GM23338 (cell line): ENCODE measurements around the gene DMRTC2. TPM values are rescaled to one million over a fixed set of nuclear protein-coding genes. Genes with fewer than 3 reads are reported as not detected.

Experiments
- ATAC-seq: fragments of 200-7000 bp; cut with Tn5 transposase; 3 replicates; pipeline ENCODE4 v1.9.1; 2020
- DNase-seq: peaks from one replicate; pipeline ENCODE4 v3.0.0-alpha.2; 2015; ENCODE audit warnings: low spot score
- H2AFZ ChIP-seq: fragments of 200-600 bp; sonication (generic); 2 replicates; pipeline ENCODE4 v1.8.0; 2016; ENCODE audit warnings: antibody characterized with exemption, mild to moderate bottlenecking, moderate library complexity
- H3F3A ChIP-seq: fragments of 200-600 bp; sonication (generic); replicated peaks from 2 replicates; pipeline ENCODE4 v1.8.0; 2017; ENCODE audit warnings: antibody characterized with exemption, mixed run types, low read depth
- H3K27ac ChIP-seq: fragments of 200-600 bp; sonication (generic); 2 replicates; pipeline ENCODE4 v1.6.1; 2016; ENCODE audit warnings: low read depth
- H3K27me3 ChIP-seq: fragments of 200-600 bp; sonication (generic); 2 replicates; pipeline ENCODE4 v1.8.0; 2016; ENCODE audit warnings: mild to moderate bottlenecking, mixed run types, moderate library complexity; ENCODE audit not compliant: insufficient read depth
- H3K36me3 ChIP-seq: fragments of 200-600 bp; sonication (generic); 2 replicates; pipeline ENCODE4 v1.8.0; 2016; ENCODE audit warnings: mild to moderate bottlenecking; ENCODE audit not compliant: insufficient read depth
- H3K4me1 ChIP-seq: fragments of 200-600 bp; sonication (generic); 2 replicates; pipeline ENCODE4 v1.8.0; 2016; ENCODE audit warnings: mild to moderate bottlenecking, moderate library complexity; ENCODE audit not compliant: insufficient read depth
- H3K4me2 ChIP-seq: fragments of 200-600 bp; sonication (generic); 2 replicates; pipeline ENCODE4 v1.7.1; 2017; ENCODE audit warnings: mixed run types
- H3K4me3 ChIP-seq: fragments of 200-600 bp; sonication (generic); 2 replicates; pipeline ENCODE4 v1.6.1; 2016; ENCODE audit warnings: mixed run types
- H3K79me2 ChIP-seq: fragments of 200-600 bp; sonication (generic); replicated peaks from 2 replicates; pipeline ENCODE4 v1.8.0; 2017; ENCODE audit warnings: mild to moderate bottlenecking; ENCODE audit not compliant: insufficient read depth
- H3K9me2 ChIP-seq: fragments of 200-600 bp; sonication (generic); 2 replicates; pipeline ENCODE4 v1.8.0; 2017; ENCODE audit not compliant: insufficient read depth
- H4K20me1 ChIP-seq: fragments of 200-600 bp; sonication (generic); replicated peaks from 2 replicates; pipeline ENCODE4 v1.8.0; 2017; ENCODE audit warnings: mild to moderate bottlenecking; ENCODE audit not compliant: insufficient read depth
- H3K27ac Mint-ChIP-seq: 2 replicates; pipeline ENCODE4 v1.8.0; 2020; ENCODE audit warnings: inconsistent platforms, mild to moderate bottlenecking, moderate library complexity, mixed read lengths
- H3K27me3 Mint-ChIP-seq: 3 replicates; pipeline ENCODE4 v1.8.0; 2022; ENCODE audit warnings: low read depth, mild to moderate bottlenecking, moderate library complexity, mixed read lengths, inconsistent platforms; ENCODE audit not compliant: insufficient read depth, poor library complexity
- H3K36me3 Mint-ChIP-seq: 3 replicates; pipeline ENCODE4 v1.8.0; 2021; ENCODE audit warnings: low read depth, mild to moderate bottlenecking, inconsistent platforms, moderate library complexity, mixed read lengths
- H3K4me1 Mint-ChIP-seq: 3 replicates; pipeline ENCODE4 v1.8.0; 2020; ENCODE audit warnings: mild to moderate bottlenecking, inconsistent platforms, mixed read lengths
- H3K4me3 Mint-ChIP-seq: 3 replicates; pipeline ENCODE4 v1.8.0; 2021; ENCODE audit warnings: moderate library complexity, mild to moderate bottlenecking, inconsistent platforms, mixed read lengths
- H3K9me3 Mint-ChIP-seq: 3 replicates; pipeline ENCODE4 v1.8.0; 2020; ENCODE audit warnings: moderate library complexity, mild to moderate bottlenecking, inconsistent platforms, mixed read lengths
- EZH2 ChIP-seq: fragments of 200-600 bp; sonication (generic); IDR thresholded peaks from one replicate; pipeline ENCODE4 v1.8.0; 2017; ENCODE audit warnings: antibody characterized with exemption, mild to moderate bottlenecking, low read depth; ENCODE audit not compliant: unreplicated experiment
- EZH2phosphoT487 ChIP-seq: fragments of 200-600 bp; sonication (generic); IDR thresholded peaks from one replicate; pipeline ENCODE4 v1.8.1; 2018; ENCODE audit warnings: antibody characterized with exemption; ENCODE audit not compliant: unreplicated experiment
- JUNB ChIP-seq: IDR thresholded peaks from one replicate; pipeline ENCODE4 v1.6.1; 2016; ENCODE audit warnings: antibody characterized with exemption; ENCODE audit not compliant: unreplicated experiment
- NANOG ChIP-seq: IDR thresholded peaks from 2 replicates; pipeline ENCODE4 v1.6.1; 2016; ENCODE audit warnings: antibody characterized with exemption, borderline replicate concordance
- POLR2AphosphoS5 ChIP-seq: IDR thresholded peaks from 2 replicates; pipeline ENCODE4 v1.6.1; 2016; ENCODE audit warnings: antibody characterized with exemption, low read depth
- STAT1 ChIP-seq: IDR thresholded peaks from one replicate; pipeline ENCODE4 v1.6.1; 2016; ENCODE audit warnings: antibody characterized with exemption; ENCODE audit not compliant: unreplicated experiment
- ZNF114 ChIP-seq: fragments of 250-450 bp; sonication (Bioruptor Pico); IDR thresholded peaks from 2 replicates; pipeline ENCODE4 v1.5.0; 2020; ENCODE audit warnings: mild to moderate bottlenecking, moderate library complexity
- ZNF331 ChIP-seq: fragments of 250-450 bp; sonication (Bioruptor Pico); IDR thresholded peaks from 2 replicates; pipeline ENCODE4 v1.5.0; 2020; ENCODE audit warnings: low read depth, mild to moderate bottlenecking, moderate library complexity
- polyA plus RNA-seq: library from polyadenylated mRNA; unstranded; fragments of >200 nt; fragmentation: Nextera tagmentation; extraction: Ambion mirVana; gene quantifications from 2 replicates; pipeline ENCODE4 v1.2.1, GENCODE V29; 2016
- total RNA-seq: library from RNA; depleted of rRNA; stranded (reverse); fragments of >200 nt; shearing (Covaris generic); gene quantifications from 2 replicates; pipeline ENCODE4 v1.2.3, GENCODE V29; 2014
- TF ChIP-seq, protein P1 (sequence below), 2 experiments: fragments of 200-600 bp in 1 of 2; sonication (generic) in 1 of 2; conservative IDR thresholded peaks; 2 replicates each; pipeline versions ENCODE4 v1.5.1 to v1.6.1; 2016 to 2017; ENCODE audit warnings: antibody characterized with exemption in 2 of 2, low read depth in 2 of 2, mild to moderate bottlenecking in 2 of 2, moderate library complexity in 1 of 2
- TF ChIP-seq, protein P2 (sequence below): IDR thresholded peaks from 2 replicates; pipeline ENCODE4 v1.6.1; 2016; ENCODE audit warnings: antibody characterized with exemption
- TF ChIP-seq, protein P3 (sequence below): fragments of 250-450 bp; sonication (Bioruptor Pico); IDR thresholded peaks from 2 replicates; pipeline ENCODE4 v1.5.0; 2020; ENCODE audit warnings: mild to moderate bottlenecking, moderate library complexity

DMRTC2 gene
- total and polyA plus RNA-seq, 2 experiments from 2014 or later, result 0.21 TPM; not detected in 1

DNA sequence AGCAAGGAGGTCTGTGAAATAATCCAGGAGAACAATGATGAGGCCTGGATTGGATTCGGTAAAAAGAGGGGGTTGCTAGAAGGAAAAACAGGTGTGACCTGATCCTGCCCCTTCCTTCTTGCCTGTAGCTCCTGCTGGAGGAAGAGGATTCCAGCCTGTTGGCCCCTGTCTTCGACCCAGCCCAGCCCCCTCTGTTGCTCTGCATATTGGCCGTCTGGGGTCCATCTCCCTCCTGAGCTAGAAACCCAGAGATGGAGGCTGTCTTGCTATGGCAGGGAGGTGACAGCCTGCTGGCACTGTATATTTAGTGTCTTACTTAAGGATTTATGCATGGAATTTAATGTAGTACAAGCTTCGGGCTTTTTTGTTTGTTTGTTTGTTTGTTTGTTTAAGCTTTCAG, 6.6 kb downstream of the DMRTC2 start:
- peaks cover 12% of the 10 kb centered on the region for H3K4me1 Mint-ChIP-seq
- H3K36me3 Mint-ChIP-seq, result no peaks in the 10 kb centered on the region
- Histone ChIP-seq H3K79me2 (no peaks in the 10 kb centered on the region), H3K36me3 (no peaks in the 10 kb centered on the region), H3K4me1 (peaks cover 12% of the 10 kb centered on the region; the same call in 1 of the 2 replicates), H3K27me3 (no peaks in the 10 kb centered on the region), H3K9me2 (no peaks in the 10 kb centered on the region), H2AFZ (peak overlapping the region; percentile 69), H3F3A (no peaks in the 10 kb centered on the region), H3K27ac (no peak overlapping the region), H3K4me2 (peak overlapping the region; percentile 60), H3K4me3 (no peak overlapping the region), H4K20me1 (no peaks in the 10 kb centered on the region)
- TF ChIP-seq NANOG (no peak), EZH2phosphoT487 (no peak), EZH2 (no peak), JUNB (no peak), STAT1 (no peak), ZNF331 (CRISPR knock-in tag) (no peak), POLR2AphosphoS5 (no peak), ZNF114 (CRISPR knock-in tag) (no peak)
- TF ChIP-seq, protein P1, sequence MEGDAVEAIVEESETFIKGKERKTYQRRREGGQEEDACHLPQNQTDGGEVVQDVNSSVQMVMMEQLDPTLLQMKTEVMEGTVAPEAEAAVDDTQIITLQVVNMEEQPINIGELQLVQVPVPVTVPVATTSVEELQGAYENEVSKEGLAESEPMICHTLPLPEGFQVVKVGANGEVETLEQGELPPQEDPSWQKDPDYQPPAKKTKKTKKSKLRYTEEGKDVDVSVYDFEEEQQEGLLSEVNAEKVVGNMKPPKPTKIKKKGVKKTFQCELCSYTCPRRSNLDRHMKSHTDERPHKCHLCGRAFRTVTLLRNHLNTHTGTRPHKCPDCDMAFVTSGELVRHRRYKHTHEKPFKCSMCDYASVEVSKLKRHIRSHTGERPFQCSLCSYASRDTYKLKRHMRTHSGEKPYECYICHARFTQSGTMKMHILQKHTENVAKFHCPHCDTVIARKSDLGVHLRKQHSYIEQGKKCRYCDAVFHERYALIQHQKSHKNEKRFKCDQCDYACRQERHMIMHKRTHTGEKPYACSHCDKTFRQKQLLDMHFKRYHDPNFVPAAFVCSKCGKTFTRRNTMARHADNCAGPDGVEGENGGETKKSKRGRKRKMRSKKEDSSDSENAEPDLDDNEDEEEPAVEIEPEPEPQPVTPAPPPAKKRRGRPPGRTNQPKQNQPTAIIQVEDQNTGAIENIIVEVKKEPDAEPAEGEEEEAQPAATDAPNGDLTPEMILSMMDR (conservative IDR thresholded peaks at IDR 0.05; ENCODE audit: low read depth in 2 of 2), result no peak
- TF ChIP-seq, protein P2, sequence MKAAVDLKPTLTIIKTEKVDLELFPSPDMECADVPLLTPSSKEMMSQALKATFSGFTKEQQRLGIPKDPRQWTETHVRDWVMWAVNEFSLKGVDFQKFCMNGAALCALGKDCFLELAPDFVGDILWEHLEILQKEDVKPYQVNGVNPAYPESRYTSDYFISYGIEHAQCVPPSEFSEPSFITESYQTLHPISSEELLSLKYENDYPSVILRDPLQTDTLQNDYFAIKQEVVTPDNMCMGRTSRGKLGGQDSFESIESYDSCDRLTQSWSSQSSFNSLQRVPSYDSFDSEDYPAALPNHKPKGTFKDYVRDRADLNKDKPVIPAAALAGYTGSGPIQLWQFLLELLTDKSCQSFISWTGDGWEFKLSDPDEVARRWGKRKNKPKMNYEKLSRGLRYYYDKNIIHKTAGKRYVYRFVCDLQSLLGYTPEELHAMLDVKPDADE, result no peak
- TF ChIP-seq, protein P3, sequence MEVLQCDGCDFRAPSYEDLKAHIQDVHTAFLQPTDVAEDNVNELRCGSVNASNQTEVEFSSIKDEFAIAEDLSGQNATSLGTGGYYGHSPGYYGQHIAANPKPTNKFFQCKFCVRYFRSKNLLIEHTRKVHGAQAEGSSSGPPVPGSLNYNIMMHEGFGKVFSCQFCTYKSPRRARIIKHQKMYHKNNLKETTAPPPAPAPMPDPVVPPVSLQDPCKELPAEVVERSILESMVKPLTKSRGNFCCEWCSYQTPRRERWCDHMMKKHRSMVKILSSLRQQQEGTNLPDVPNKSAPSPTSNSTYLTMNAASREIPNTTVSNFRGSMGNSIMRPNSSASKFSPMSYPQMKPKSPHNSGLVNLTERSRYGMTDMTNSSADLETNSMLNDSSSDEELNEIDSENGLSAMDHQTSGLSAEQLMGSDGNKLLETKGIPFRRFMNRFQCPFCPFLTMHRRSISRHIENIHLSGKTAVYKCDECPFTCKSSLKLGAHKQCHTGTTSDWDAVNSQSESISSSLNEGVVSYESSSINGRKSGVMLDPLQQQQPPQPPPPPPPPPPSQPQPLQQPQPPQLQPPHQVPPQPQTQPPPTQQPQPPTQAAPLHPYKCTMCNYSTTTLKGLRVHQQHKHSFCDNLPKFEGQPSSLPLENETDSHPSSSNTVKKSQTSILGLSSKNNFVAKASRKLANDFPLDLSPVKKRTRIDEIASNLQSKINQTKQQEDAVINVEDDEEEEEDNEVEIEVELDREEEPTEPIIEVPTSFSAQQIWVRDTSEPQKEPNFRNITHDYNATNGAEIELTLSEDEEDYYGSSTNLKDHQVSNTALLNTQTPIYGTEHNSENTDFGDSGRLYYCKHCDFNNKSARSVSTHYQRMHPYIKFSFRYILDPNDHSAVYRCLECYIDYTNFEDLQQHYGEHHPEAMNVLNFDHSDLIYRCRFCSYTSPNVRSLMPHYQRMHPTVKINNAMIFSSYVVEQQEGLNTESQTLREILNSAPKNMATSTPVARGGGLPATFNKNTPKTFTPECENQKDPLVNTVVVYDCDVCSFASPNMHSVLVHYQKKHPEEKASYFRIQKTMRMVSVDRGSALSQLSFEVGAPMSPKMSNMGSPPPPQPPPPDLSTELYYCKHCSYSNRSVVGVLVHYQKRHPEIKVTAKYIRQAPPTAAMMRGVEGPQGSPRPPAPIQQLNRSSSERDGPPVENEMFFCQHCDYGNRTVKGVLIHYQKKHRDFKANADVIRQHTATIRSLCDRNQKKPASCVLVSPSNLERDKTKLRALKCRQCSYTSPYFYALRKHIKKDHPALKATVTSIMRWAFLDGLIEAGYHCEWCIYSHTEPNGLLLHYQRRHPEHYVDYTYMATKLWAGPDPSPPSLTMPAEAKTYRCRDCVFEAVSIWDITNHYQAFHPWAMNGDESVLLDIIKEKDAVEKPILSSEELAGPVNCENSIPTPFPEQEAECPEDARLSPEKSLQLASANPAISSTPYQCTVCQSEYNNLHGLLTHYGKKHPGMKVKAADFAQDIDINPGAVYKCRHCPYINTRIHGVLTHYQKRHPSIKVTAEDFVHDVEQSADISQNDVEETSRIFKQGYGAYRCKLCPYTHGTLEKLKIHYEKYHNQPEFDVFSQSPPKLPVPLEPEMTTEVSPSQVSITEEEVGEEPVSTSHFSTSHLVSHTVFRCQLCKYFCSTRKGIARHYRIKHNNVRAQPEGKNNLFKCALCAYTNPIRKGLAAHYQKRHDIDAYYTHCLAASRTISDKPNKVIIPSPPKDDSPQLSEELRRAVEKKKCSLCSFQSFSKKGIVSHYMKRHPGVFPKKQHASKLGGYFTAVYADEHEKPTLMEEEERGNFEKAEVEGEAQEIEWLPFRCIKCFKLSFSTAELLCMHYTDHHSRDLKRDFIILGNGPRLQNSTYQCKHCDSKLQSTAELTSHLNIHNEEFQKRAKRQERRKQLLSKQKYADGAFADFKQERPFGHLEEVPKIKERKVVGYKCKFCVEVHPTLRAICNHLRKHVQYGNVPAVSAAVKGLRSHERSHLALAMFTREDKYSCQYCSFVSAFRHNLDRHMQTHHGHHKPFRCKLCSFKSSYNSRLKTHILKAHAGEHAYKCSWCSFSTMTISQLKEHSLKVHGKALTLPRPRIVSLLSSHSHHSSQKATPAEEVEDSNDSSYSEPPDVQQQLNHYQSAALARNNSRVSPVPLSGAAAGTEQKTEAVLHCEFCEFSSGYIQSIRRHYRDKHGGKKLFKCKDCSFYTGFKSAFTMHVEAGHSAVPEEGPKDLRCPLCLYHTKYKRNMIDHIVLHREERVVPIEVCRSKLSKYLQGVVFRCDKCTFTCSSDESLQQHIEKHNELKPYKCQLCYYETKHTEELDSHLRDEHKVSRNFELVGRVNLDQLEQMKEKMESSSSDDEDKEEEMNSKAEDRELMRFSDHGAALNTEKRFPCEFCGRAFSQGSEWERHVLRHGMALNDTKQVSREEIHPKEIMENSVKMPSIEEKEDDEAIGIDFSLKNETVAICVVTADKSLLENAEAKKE, result no peak
- ATAC-seq (peak; percentile 79), DNase-seq (peak; percentile 45)
- peaks cover 11% of the 10 kb centered on the region for H3K27me3 Mint-ChIP-seq
- no peak overlapping the region for H3K27ac Mint-ChIP-seq
- H3K4me3 Mint-ChIP-seq, result no peak overlapping the region
- no peaks in the 10 kb centered on the region for H3K9me3 Mint-ChIP-seq
